Suppressor macrophage treated with lipopolysaccharide for 1 hour (primary cell): Measurements from ENCODE around the gene MYRFL.
"Not testable (repeated sequence)": the region's sequence is repeated elsewhere in the genome, so short reads cannot be mapped to it uniquely, and the experiment has no call there.

ENCODE experiments used
- DNase-seq, 3 donors: peaks; one replicate each; pipeline ENCODE4 v3.0.0-alpha.2; 2020 to 2022

MYRFL gene

DNA sequence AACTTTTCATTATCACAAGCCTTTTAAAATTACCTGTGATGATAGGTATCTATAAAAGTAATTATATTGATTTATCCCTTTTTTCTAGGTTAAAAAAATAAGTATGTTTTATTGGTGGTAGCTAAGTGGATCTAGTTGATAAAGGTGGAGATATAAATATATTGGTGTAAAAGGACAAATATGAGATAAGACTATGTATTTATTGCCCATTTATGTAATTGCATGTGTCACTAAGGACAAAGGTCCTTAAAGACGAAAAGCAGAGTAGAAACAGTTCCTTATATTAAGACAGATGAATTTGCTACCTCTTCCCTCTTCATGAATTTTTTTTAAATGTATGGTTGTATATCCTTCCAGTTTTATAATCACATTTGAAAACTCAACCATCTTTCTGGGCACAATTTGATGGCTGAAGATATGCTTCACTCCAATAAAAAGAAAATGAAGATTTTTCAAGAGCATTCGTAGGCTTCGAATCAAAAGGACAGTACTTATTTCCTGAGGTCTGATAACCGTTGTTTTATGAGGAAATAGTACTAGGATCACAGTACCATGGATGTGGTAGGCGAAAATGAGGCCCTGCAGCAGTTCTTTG, at the start of gene MYRFL:
MYRFL (plus strand) TSS at position 262 of the 595 bp plus-strand sequence; CDS start at position 553, 291 bp downstream.
- DNase-seq = no peak

DNA sequence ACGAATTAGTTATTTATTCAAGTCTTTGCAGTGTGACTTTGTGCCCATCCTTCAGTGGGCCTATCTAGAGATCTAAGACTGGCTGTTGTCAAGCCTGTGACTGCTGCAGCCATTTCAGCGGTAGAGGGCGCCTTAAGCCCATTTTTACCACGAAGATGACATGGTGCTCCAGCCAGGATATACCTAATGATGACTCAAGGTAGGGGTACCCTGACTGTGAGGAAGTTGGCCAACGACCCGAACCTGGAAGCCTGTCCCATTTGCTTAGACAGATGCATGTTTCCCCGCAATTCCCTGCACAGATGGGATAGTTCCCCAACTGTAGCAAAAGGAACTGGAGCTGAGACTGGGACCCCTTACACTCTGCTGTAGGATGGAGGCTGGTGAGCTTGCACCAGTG, 45.1 kb upstream of the MYRFL start:
- no peak for DNase-seq

DNA sequence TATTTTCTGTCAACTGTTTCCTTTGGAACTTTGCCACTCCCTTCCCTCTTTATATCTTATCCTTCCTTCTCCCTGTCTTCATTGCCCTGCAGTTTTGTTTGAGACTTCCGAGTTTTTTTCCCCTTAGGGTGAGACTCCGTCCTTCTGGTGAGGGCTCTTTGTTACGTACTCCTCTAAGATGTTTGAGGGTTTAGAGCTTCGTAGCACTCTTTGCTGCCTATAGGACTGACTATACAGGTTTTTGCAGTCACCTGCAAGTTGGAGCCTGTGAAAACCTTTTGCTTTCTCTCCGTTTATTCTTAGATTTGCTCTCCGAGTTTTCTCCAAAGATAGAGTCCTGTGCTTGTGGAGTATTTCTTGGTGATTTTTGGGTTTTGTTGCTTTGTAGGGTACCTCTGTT, 41.7 kb upstream of the MYRFL start:
- no peak for DNase-seq

DNA sequence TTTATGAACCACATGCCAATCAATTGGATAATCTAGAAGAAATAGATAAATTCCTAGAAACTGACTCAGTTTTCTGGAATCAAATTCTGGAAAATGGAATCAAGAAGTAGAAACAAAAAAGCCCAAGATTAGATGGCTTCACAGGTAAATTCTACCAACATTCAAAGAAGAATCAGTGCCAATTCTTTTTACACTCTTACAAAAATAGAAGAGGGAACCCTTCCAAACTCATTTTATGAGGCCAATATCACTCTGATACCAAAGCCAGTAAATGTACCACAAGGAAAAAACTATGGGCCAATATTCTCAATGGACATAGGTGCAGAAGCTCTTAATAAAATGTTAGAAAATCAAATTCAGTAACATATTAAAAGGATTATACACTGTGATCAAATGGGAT, 35.7 kb upstream of the MYRFL start:
- no peak for DNase-seq

DNA sequence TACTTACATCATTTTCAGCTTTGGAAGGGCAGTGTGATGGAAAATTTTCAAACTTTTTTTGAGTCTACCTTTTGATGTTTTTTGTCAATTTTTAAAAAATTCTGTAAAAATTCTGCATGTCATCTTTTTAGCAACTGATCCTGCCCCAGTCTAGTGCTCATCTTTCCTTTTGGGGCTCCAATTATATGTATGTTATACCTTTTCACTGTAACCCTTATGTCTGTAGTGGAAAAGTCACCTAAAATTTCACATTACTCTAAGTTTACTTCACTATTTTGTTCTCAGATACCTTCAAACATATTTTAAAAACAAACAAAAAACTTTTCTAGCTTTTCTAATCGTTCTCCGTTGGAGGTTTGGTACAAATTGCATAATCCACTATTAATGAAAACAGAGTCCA, 32.5 kb upstream of the MYRFL start:
- no peak for DNase-seq

DNA sequence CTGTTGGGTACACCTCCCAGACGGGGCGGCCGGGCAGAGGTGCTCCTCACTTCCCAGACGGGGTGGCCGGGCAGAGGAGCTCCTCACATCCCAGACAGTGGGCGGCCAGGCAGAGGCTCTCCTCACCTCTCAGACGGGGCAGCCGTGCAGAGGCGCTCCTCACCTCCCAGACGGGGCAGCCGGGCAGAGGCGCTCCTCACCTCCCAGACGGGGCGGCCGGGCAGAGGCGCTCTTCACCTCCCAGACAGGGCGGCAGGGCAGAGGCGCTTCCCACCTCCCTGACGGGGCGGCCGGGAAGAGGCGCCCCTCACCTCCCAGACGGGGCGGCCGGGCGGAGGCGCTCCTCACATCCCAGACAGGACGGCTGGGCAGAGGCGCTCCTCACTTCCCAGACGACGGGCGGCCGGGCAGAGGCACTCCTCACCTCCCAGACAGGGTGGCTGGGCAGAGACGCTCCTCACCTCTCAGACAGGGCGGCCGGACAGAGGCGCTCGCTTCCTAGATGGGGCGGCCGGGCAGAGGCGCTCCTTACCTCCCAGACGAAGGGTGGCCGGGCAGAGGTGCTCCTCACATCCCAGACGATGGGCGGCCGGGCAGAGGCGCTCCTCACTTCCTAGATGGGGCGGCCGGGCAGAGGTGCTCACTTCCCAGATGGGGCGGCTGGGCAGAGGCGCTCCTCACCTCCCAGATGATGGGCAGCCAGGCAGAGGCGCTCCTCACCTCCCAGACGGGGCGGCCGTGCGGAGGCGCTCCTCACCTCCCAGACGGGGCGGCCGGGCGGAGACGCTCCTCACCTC, 17.7 kb upstream of the MYRFL start:
- DNase-seq = not testable (repeated sequence)

DNA sequence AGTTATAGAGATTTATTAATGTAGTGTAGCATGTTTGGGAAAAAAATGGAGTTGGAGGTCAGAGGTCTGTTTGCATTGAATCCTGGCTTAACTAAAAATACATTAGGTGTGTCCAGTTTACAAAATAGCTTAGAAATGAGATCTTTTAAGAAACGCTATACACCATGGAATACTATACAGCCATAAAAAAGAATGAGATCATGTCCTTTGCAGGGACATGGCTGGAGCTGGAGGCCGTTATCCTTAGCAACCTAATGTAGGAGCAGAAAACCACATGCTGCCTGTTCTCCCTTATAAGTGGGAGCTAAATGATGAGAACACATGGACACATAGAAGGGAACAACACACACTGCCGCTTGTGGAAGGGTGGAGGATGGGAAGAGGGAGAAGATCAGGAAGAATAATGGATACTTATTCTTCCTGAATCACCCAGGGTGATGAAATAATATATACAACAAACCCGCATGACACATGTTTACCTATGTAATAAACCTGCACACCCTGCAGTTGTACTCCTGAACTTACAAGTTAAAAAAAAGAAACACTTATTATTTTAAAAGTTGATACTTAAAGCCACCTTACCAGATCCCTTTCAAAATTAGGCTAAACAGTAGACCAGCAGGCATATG, 14.0 kb upstream of the MYRFL start:
- DNase-seq = no peak

DNA sequence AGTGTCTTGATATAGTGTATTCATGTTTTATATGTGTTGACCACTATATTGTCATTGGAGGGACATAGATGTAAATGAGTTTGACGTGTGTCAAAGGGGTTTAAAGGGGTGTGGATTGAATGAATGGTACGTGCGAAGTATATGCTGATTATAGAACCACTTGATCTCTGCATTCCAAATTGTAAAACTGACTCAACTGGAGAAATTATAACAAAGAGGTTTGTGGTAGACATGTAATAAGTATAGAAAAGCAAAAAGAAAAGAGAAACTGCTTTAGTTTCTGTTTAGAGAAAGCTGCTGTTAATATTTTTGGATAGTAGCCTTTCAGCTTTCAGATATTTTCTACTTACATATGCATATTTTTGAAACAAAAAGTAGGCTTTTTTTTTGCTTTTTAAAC, 8.9 kb upstream of the MYRFL start:
- no peak for DNase-seq

DNA sequence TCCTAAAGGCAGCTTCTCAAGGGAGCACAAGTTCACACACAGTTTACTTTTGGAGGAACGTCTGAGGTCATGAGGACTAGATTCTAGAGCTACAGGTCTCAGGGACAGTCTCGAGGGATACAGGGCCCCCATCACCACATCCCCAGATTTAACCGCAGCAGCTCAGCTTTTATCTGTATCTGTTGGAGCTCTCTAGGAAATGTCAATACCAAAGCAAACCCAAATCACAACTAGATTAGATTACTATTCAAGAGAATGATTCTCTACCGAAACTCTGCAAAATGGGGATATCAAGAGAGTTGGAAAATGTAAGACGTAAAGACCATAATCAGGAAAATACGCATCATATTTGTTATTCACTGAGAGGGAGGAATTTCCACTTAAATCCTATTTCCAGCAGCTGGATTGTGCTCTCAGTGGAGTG, 4.0 kb upstream of the MYRFL start:
- DNase-seq = no peak

DNA sequence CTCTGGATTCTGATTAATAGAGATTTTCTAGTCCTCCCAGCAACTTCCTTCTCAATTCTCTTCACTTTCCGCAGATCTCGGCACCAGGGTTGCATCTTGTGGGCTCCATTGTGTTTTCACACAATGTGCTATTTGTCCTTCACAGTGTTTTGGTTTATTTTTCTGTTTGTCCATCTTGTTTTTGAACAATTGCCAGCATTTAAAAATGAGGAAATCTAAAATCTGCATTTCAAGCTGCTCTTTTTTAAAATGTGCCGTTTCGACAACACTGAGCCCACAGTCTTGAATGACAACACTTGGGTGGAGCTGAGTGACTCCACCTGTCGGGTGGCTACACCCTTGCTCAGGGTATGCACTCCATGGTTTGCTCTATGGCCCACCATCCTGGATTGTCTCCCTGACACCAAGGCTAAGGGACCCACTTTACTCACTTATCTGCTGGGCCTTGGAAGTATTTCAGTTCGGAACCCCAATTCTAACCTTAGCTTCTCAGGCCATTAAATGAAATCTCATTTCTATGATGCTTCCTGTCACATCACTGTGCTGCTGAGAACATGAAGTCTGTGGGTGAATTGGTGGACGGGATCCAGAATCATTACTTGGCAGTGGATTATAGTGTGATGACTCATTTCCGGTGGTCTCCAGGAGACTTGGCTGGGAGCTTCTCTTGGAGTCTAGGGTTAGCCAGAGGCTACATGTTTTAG, 3.4 kb upstream of the MYRFL start:
- no peak for DNase-seq

DNA sequence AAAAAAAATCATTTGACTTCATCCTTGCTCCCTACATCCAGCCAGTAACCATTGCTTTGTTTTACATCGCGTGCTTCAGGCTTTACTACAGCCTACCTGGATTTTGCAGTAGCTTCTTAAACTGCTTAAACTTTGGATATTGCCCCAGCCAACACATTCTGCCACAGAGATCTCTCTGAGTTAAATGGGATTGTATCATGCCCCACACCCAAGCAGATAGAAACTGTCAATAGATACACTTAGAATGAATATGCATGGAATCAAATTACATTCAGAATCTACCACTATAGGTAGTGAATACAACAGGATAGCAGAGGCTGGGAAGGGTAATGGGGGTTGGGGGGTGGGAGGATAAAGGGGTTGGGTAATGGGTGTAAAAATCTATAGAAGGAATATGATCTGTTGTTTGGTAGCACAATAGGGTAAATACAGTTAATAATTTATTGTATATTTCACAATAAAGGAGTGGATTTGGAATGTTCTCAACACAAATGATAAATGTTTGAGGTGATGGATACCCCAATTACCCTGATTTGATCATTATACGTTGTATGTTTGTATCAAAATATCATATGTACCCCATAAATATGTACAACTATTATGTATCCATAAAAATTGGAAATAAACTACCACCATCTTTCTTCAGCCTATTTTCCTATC, 2.7 kb upstream of the MYRFL start:
- no peak for DNase-seq

DNA sequence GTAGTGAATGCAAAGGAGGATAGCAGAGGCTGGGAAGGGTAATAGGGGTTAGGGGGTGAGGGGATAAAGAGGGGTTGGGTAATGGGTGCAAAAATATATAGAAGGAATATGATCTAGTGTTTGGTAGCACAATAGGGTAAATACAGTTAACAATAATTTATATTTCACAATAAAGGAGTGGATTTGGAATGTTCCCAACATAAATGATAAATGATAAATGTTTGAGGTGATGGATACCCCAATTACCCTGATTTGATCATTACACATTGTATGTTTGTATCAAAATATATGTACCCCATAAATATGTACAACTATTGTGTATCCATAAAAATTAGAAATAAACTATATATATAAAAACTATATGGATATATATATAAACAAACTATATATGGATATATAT, 999 bp upstream of the MYRFL start:
- no peak for DNase-seq

DNA sequence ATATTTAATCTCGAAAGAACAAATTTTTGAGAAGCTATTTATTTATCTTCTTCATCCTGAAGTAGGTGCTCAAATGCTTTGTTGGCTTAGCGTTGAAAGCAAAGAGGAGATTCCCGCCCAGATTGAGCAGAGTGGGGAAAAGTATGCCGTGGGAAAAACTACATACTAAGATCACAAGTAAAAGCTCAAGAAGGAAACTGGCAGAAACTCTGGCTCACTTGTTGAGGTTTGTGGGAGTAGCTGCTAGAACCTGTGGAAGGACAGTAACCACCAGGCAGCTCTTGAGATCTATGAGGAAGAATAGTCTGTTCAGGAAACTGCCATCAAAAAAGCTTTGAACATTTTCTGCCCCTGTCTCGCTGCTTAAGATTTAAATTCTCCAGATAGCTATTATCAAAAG, 3.9 kb downstream of the MYRFL start:
- DNase-seq = no peak

DNA sequence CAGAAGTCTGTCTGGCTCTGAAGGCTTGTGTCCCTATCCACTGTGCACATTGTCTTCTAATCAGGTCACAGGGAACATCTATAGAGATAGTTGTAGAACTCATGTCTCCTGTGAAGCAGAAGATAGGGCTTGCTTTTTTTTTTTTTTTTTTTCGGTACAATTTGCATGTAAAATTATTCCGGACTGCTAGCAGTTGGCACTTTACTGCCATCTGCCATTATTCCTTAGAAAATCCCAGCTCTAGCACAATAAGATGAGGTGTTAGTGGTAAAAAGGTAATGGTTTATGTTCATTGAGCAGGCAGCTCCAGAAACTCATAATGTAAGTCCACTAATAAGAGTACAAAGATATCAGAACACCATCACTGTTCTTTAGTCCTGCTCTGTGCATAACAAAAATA, 8.7 kb downstream of the MYRFL start:
- DNase-seq = no peak

DNA sequence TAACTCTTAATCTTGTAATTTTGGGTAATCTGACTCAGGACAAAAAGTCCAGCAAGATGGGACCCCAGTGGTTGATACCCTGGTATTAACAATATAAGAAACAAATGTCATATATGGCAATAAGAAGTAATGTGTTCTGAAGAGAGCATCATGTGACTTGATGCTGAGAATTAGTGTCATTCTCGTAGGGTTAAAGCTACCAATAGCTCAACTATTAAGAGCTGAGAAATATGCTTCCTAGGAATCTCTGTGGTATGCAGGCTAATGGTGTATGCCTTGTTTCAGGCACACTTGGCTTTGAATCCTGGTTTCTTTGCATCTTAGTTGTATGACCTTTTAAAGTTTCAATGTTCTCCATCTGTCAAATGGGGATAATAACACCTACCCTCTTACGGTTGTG, 9.1 kb downstream of the MYRFL start:
- DNase-seq = no peak

DNA sequence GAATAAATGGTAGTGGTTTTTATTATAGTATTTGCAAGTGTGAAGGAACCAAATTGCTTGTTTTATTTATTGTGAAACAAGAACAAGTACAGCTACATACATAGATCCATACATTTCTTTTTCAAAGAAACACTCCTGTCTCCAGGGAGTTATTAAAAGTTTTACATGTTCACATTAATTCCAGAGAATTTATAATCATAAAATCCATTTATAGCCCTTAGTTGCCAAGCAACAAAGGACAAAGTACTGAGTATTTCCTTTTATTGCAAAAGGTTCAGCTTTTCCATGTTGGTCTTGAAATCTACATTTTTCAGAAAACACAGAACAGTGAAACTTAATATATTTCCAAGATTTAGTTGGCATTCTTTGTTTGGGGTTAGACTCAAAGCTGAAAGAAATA, 9.5 kb downstream of the MYRFL start:
- no peak for DNase-seq

DNA sequence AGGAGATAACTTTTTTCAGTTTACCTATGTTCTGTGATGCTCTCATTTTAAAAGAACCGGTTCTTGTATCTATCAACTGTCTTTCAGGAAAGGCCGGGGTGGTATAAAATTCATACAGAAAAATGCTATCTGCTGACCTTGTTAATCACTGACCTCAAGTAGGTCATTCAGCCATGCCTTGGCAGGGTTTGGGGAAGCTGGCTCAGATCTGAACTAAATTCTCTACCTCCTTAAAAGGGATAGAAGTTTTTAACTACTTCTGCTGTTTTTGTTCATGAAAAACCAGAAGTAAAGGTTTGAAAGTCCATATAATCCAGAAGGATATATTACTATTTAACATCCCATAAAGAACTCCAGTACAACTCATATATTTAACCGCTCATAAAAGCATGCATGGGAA, 10.1 kb downstream of the MYRFL start:
- DNase-seq = peak in 1 of 3 donors; percentile 41

DNA sequence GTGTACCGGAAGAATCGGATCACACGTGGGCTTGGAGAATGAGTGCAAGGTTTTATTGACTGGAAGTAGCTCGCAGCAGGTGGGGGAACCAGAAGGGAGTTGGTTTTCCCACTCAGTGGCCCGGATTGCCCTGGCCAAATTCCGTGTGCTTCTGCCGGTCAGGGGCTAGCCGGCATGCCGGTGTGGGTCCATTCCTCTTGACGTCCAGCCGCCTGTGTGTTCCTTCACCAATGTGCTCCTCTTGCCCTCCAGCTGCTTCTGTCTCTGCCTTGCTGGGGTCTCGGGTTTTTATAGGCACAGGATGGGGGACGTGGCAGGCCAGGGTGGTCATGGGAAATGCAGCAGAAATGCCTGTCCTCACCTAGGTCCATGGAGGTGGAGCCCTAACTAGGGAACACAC, 11.0 kb downstream of the MYRFL start:
- no peak for DNase-seq

DNA sequence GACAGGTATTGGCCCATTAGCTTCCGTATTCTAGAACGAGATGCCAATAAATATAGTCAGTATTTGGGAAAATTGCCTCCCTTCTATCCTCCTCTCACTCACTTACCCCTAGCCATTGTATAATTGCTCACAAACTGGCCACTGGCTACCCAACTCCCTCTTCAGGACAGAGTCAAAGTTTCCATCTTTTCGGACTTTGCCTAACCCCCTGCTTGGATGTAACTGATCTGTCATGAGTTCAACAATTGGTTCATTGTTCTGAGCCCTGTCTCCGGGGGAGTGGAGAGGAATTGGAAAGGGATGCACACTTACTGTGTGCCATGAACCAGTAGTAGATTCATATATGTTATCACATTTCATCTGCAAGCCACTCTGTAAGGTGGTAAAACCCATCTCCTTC, 12.2 kb downstream of the MYRFL start:
- DNase-seq = no peak

DNA sequence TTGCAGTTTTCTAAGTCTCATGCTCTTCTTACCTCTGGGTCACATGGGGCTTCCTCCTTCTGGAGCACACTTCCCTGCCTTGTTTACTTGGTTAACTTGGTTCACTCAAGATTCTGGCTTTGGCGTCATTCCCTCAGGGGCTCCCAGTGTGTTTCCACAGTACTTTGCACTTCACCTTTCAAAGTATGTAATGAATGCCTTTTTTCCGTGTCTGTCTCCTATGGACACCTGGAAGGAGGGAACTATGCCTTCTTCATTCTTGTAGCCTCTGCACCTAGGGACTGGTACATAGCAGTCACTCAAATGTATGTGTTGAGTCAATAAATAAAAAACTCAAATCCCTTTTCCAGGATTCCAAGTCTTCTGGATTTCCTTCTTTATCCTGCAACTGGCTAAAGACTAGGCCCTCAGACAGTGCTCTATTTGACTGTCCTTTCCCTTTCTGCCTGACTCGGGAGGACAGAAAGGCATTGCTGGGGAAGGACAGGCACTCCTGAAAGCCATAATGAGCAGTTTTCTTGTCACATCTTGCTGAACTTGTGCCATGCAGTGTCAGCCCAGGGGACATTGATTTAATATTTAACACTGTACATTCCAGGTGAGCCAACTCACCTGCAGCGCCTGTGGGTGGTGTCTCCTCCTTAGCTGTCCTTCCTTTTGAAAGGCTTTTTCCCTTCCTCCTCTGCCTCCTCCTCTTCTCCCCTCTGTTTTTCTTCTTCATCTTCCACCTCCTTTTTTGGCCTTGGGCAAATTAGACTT, 12.8 kb downstream of the MYRFL start:
- no peak for DNase-seq

DNA sequence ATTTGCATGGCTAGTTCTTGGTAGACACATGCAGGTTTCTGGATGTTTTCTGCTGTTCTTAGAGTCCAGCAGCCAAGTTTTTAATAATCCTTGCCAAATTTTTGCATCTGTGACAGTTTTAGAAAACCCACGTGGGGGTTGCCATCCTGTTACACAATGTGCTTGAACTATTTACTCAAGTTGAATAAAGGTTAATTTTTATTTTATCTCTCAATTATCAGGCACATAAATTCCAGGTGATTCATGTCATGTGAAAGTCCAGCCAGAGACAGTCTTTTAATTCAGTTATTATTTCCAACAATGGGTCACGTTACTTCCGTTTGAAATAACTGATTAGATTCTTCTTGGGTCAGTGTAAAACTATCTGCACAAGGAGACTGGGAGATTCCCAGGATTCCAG, 15.7 kb downstream of the MYRFL start:
- no peak for DNase-seq

DNA sequence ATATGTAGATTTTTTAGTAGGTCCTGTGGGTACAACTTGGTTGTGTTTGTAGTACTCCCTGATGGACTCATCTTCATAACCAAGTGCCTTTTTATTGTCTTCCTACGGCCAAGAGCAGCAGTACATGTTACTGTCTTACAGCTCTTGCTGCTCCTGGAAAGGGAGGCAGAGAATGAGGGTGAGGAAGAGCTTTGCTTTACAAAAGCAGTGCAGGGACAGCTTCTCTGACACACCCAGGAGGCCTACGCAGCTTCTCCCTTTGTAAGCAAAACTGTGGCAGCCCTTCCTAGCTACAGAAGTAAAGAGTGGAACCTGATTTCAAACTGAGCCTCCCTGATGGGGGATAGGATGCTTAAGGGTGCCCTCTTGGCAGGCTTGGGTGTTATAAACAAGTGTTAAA, 18.6 kb downstream of the MYRFL start:
- no peak for DNase-seq
